HepG2 (cell line): ENCODE measurements around the gene DHRS13. TPM values are rescaled to one million over a fixed set of nuclear protein-coding genes. Genes with fewer than 3 reads are reported as not detected.

Experiments used
- ATAC-seq: fragments of 200-7000 bp; cut with Tn5 transposase; 3 replicates; pipeline ENCODE4 v1.9.1; 2020; ENCODE audit warnings: mild to moderate bottlenecking, moderate library complexity
- BruUV-seq: library from RNA; stranded (reverse); fragments of 400-500 nt; replicated peaks from 2 replicates; lab custom pipeline; 2021; lab: Mats Ljungman, UMichigan
- CTCF ChIA-PET: fragments of 300-600 bp; formaldehyde crosslinking; extraction: SDS; loops from one replicate; lab custom pipeline; 2021; ENCODE audit warnings: low total read pairs, inconsistent platforms, low intra/inter-chr PET ratio; lab: Yijun Ruan, JAX
- POLR2A ChIA-PET: fragments of 350-600 bp; sonication (Branson Sonifier 250); formaldehyde crosslinking; loops from one replicate; lab custom pipeline; 2020; ENCODE audit warnings: antibody characterized with exemption, inconsistent platforms; lab: Yijun Ruan, JAX
- DNase-seq: peaks from one replicate; pipeline ENCODE4 v3.0.0-alpha.2; 2015; ENCODE audit warnings: low spot score
- FAIRE-seq: peaks from 3 replicates; lab custom pipeline; 2011; peaks lifted over from hg19 to GRCh38; lab: Jason Lieb, UNC
- H2AFZ ChIP-seq: one replicate; pipeline ENCODE4 v1.6.1; 2011; ENCODE audit warnings: low read length, inconsistent platforms
- H3K27ac ChIP-seq: fragments of 300-600 bp; 3 replicates; pipeline ENCODE4 v1.8.0; 2011; ENCODE audit warnings: mixed run types, mild to moderate bottlenecking, mixed read lengths, low read length, inconsistent platforms; ENCODE audit not compliant: insufficient read depth; ENCODE audit errors: extremely low read length
- H3K27me3 ChIP-seq, 2 experiments: fragments of 200-600 bp in 1 of 2; 2 replicates in 1 of 2; 3 replicates in 1 of 2; pipeline versions ENCODE4 v1.6.0 to v1.8.0; 2011; ENCODE audit warnings: low read length in 2 of 2, mild to moderate bottlenecking in 2 of 2, moderate library complexity in 2 of 2, inconsistent platforms in 1 of 2; ENCODE audit not compliant: insufficient read depth in 2 of 2, control insufficient read depth in 1 of 2
- H3K36me3 ChIP-seq, 2 experiments: fragments of 200-600 bp in 1 of 2; replicated peaks in 1 of 2; 2 replicates in 1 of 2; 3 replicates in 1 of 2; pipeline versions ENCODE4 v1.5.1 to v1.8.0; 2011; ENCODE audit warnings: low read length in 2 of 2, inconsistent platforms in 1 of 2; ENCODE audit not compliant: insufficient read depth in 2 of 2, control insufficient read depth in 1 of 2
- H3K4me1 ChIP-seq: 2 replicates; pipeline ENCODE4 v1.5.1; 2012; ENCODE audit warnings: low read length, inconsistent platforms; ENCODE audit not compliant: insufficient read depth
- H3K4me2 ChIP-seq: 2 replicates; pipeline ENCODE4 v1.6.0; 2011; ENCODE audit warnings: low read depth, low read length, inconsistent platforms
- H3K4me3 ChIP-seq, 3 experiments: fragments of 200-600 bp in 1 of 3; sonication (generic), shearing (Covaris generic) in 1 of 3; replicated peaks in 1 of 3; 2 replicates each; pipeline ENCODE4 v1.5.1; 2011 to 2016; ENCODE audit warnings: low read length in 3 of 3, inconsistent platforms in 2 of 3, low read depth in 2 of 3, mild to moderate bottlenecking in 2 of 3, control low read depth in 1 of 3, mixed read lengths in 1 of 3; ENCODE audit not compliant: insufficient read depth in 1 of 3
- H3K79me2 ChIP-seq: one replicate; pipeline ENCODE4 v1.6.1; 2011; ENCODE audit warnings: low read length, inconsistent platforms; ENCODE audit not compliant: insufficient read depth
- H3K9ac ChIP-seq: 2 replicates; pipeline ENCODE4 v1.6.0; 2011; ENCODE audit warnings: mild to moderate bottlenecking, low read depth, low read length, inconsistent platforms; ENCODE audit not compliant: insufficient read depth
- H3K9me3 ChIP-seq: 2 replicates; pipeline ENCODE4 v1.5.1; 2012; ENCODE audit warnings: mild to moderate bottlenecking, low read length
- H4K20me1 ChIP-seq: 2 replicates; pipeline ENCODE4 v1.6.0; 2011; ENCODE audit warnings: inconsistent platforms, mild to moderate bottlenecking, low read length, moderate library complexity; ENCODE audit not compliant: insufficient read depth
- ATF7 ChIP-seq, 2 experiments: fragments of 450-650 bp in 1 of 2; sonication (generic) in 1 of 2; formaldehyde crosslinking in 1 of 2; IDR thresholded peaks; 2 replicates each; pipeline versions ENCODE4 v1.4.0 to v1.6.1; 2016 to 2020; ENCODE audit warnings: antibody characterized with exemption in 1 of 2, mild to moderate bottlenecking in 1 of 2, missing genetic modification reagents in 1 of 2
- GATAD1 ChIP-seq: IDR thresholded peaks from 2 replicates; pipeline ENCODE4 v1.6.1; 2016; ENCODE audit warnings: missing genetic modification reagents, missing compliant biosample characterization
- HDAC1 ChIP-seq: sonication (generic); formaldehyde crosslinking; IDR thresholded peaks from 2 replicates; pipeline ENCODE4 v1.5.1; 2020; ENCODE audit warnings: mild to moderate bottlenecking, missing genetic modification reagents
- SRSF1 ChIP-seq: fragments of 200-400 bp; formaldehyde crosslinking; optimal IDR thresholded peaks from 2 replicates; pipeline ENCODE3; 2017; ENCODE audit warnings: mild to moderate bottlenecking, low read depth, low read length, moderate library complexity
- ZNF143 ChIP-seq: sonication (generic); formaldehyde crosslinking; IDR thresholded peaks from 2 replicates; pipeline ENCODE4 v1.4.0; 2020; ENCODE audit warnings: missing genetic modification reagents
- ZNF546 ChIP-seq: sonication (generic); formaldehyde crosslinking; conservative IDR thresholded peaks from 2 replicates; pipeline ENCODE4 v1.8.1; 2023; ENCODE audit warnings: mild to moderate bottlenecking, missing genetic modification reagents
- ZNF574 ChIP-seq: sonication (generic); formaldehyde crosslinking; IDR thresholded peaks from 2 replicates; pipeline ENCODE4 v1.4.0; 2020; ENCODE audit warnings: missing genetic modification reagents
- ZNF687 ChIP-seq: sonication (generic); formaldehyde crosslinking; IDR thresholded peaks from 2 replicates; pipeline ENCODE4 v1.5.1; 2020; ENCODE audit warnings: mild to moderate bottlenecking, missing genetic modification reagents, moderate library complexity
- ZNF740 ChIP-seq: sonication (generic); formaldehyde crosslinking; IDR thresholded peaks from 2 replicates; pipeline ENCODE4 v1.4.0; 2020; ENCODE audit warnings: missing genetic modification reagents
- WGBS: methylation state at CpG from one replicate; pipeline ENCODE4 v1.1.6; 2017; ENCODE audit warnings: low lambda C conversion rate; 5-methylcytosine and 5-hydroxymethylcytosine counted together
- in situ Hi-C: cut with HindIII; loops from 2 replicates; pipeline ENCODE4 v1.10.0; 2017; ENCODE audit warnings: low pct_unique_long_range_greater_than_20kb; ENCODE audit not compliant: extremely low pct_ligation_motif_present
- intact Hi-C: fragments of 100-400 bp; cut with micrococcal nuclease; formaldehyde crosslinking; loops from one replicate; pipeline ENCODE4 v1.10.0; 2022; ENCODE audit not compliant: unreplicated experiment
- polyA plus RNA-seq, 8 experiments: library from polyadenylated mRNA; depleted of rRNA in 3 of 8; stranded (reverse) in 7 of 8; unstranded in 1 of 8; fragments of >200 nt; fragmentation: Illumina TruSeq in 4 of 8; extraction: Trizol in 4 of 8; gene quantifications; 2 replicates each; pipeline versions ENCODE4 v1.2.1 to v1.2.3, GENCODE V29; 2011 to 2016; ENCODE audit warnings: low read depth in 4 of 8, missing spikeins in 1 of 8, mixed read lengths in 1 of 8; ENCODE audit not compliant: insufficient read depth in 1 of 8
- total RNA-seq, 5 experiments: library from RNA; depleted of rRNA; stranded (reverse); fragments of >200 nt; fragmentation: Illumina TruSeq; extraction: Trizol; gene quantifications; 2 replicates each; pipeline ENCODE4 v1.2.3, GENCODE V29; 2016; ENCODE audit warnings: low read depth in 1 of 5
- TF ChIP-seq, protein P1 (sequence below): IDR thresholded peaks from 2 replicates; pipeline ENCODE4 v1.6.1; 2016; ENCODE audit warnings: missing biosample characterization, missing genetic modification reagents, low read depth

The DHRS13 gene
- total and polyA plus RNA-seq, 2 of the 13 experiments (the other 11 are each of a cell fraction or from before 2014, with no cell fraction given), result 11.8 to 12.6 TPM

GRCh38 chr17:28951991-28952975, 49.4 kb upstream of the DHRS13 start (continued):
- peak; percentile 99 for TF ChIP-seq ZNF574 (CRISPR knock-in tag)

- FAIRE-seq (no peak), ATAC-seq (peak; percentile 70), DNase-seq (peak; percentile 100)
- Histone ChIP-seq H3K4me2 (peak within 1 kb of the TSS; percentile 94), H3K9ac (peak within 1 kb of the TSS; percentile 93), H4K20me1 (no peaks in the 10 kb centered on the region; the same call in 1 of the 2 replicates), H3K36me3 (no peaks in the 10 kb centered on the region), H3K4me1 (peaks cover 31% of the 10 kb centered on the region), H3K4me3 (peak within 1 kb of the TSS; percentile 87 to 97 (median 96)), H3K27ac (peak within 1 kb of the TSS; percentile 99), H3K9me3 (no peaks in the 10 kb centered on the region), H3K79me2 (peaks cover 43% of the 10 kb centered on the region), H3K27me3 (no peaks in the 10 kb centered on the region; a peak in 1 of 5 replicates), H2AFZ (no peak within 1 kb of the TSS)
- BruUV-seq, result no TSS peak
- ChIA-PET POLR2A (interaction anchor here (0.6 to 4.4 kb wide), 22 partner anchors 10 to 616 kb away, joined by 3 to 57 read pairs (median 6); partner anchors contain the start of genes FAM222B, IFT20, MYO18A and NEK8), CTCF (no interaction called here)
- 0% methylated on average over 4 of the region's 51 CpGs for WGBS
- intact Hi-C loops, result no loop called here
- in situ Hi-C loops, result no loop called here
- TF ChIP-seq ZNF740 (CRISPR knock-in tag) (peak; percentile 67; the same call in 1 of the 2 replicates), GATAD1 (CRISPR knock-in tag) (peak; percentile 79), ATF7 (IDR thresholded peaks at IDR 0.05) (no peak), ATF7 (CRISPR knock-in tag; IDR thresholded peaks at IDR 0.05) (no peak), HDAC1 (CRISPR knock-in tag) (no peak), ZNF546 (CRISPR knock-in tag) (0 out of 2 replicates have a peak, but pooled peaks have one; percentile 76), ZNF687 (CRISPR knock-in tag) (peak; percentile 30; the same call in 1 of the 2 replicates), SRSF1 (peak; percentile 47), ZNF143 (CRISPR knock-in tag) (peak; percentile 65)
- TF ChIP-seq, protein P1, sequence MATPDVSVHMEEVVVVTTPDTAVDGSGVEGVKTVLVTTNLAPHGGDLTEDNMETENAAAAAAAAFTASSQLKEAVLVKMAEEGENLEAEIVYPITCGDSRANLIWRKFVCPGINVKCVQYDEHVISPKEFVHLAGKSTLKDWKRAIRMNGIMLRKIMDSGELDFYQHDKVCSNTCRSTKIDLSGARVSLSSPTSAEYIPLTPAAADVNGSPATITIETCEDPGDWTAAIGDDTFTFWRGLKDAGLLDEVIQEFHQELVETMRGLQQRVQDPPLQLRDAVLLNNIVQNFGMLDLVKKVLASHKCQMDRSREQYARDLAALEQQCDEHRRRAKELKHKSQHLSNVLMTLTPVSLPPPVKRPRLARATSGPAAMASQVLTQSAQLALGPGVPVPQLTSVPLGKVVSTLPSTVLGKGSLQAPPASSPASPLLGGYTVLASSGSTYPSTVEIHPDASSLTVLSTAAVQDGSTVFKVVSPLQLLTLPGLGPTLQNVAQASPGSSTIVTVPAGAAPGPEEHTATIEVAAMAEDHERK (CRISPR knock-in tag), result 0 out of 2 replicates have a peak, but pooled peaks have one; percentile 36
Observed at GRCh38 chr17:28951428-28951990, 48.6 kb upstream of the DHRS13 start, which contains the start of gene PHF12. TSS of gene PHF12 (minus strand) at chr17:28951518. CDS start at chr17:28950960, 558 bp downstream.
